Activated naive CD4-positive, alpha-beta T cell treated with anti-CD3 and anti-CD28 coated beads for 36 hours (primary cell): ENCODE data around the gene TBRG1. TPM values are rescaled to one million over a fixed set of nuclear protein-coding genes. Genes with fewer than 3 reads are reported as not detected.

Experiments used
- CTCF ChIA-PET: fragments of 350-600 bp; sonication (Branson Sonifier 250); formaldehyde crosslinking; loops from one replicate; lab custom pipeline; 2021; ENCODE audit warnings: antibody characterized with exemption; lab: Charles Lee
- DNase-seq: peaks from one replicate; pipeline ENCODE4 v3.0.0-alpha.2; 2020
- H3K27ac Mint-ChIP-seq: one replicate; pipeline ENCODE4 v1.8.0; 2021; ENCODE audit warnings: mild to moderate bottlenecking, mixed read lengths
- H3K27me3 Mint-ChIP-seq: one replicate; pipeline ENCODE4 v1.8.0; 2021; ENCODE audit warnings: low read depth, mixed read lengths
- H3K36me3 Mint-ChIP-seq: one replicate; pipeline ENCODE4 v1.8.0; 2021; ENCODE audit warnings: low read depth, mixed read lengths
- H3K4me1 Mint-ChIP-seq: one replicate; pipeline ENCODE4 v1.8.0; 2021; ENCODE audit warnings: low read depth, mixed read lengths
- H3K4me3 Mint-ChIP-seq: one replicate; pipeline ENCODE4 v1.8.0; 2021; ENCODE audit warnings: mild to moderate bottlenecking, moderate library complexity, mixed read lengths
- H3K9me3 Mint-ChIP-seq: one replicate; pipeline ENCODE4 v1.8.0; 2021; ENCODE audit warnings: mixed read lengths
- intact Hi-C: fragments of 100-400 bp; cut with micrococcal nuclease; formaldehyde crosslinking; loops from one replicate; pipeline ENCODE4 v1.15.1; 2023
- total RNA-seq, 2 experiments: library from RNA; stranded (reverse); gene quantifications; one replicate each; pipeline ENCODE4 v1.2.3, GENCODE V29; 2021

The TBRG1 gene
- total RNA-seq, 2 experiments from 2014 or later, result 28.3 to 28.6 TPM

GRCh38 chr11:124643605-124644425 is 21.2 kb downstream of the TBRG1 start:
- Mint-ChIP-seq H3K9me3 (no peaks in the 10 kb centered on the region), H3K36me3 (no peaks in the 10 kb centered on the region), H3K4me1 (no peaks in the 10 kb centered on the region), H3K27me3 (no peaks in the 10 kb centered on the region), H3K4me3 (no peak overlapping the region), H3K27ac (no peak overlapping the region)
- intact Hi-C loops, result loop anchor here (1.0 to 5.0 kb wide), 7 partner anchors 22 to 713 kb away; partner anchors contain the start of gene TBRG1
- no peak for DNase-seq
- CTCF ChIA-PET, result interaction anchor here (0.7 to 2.3 kb wide), 21 partner anchors 8 to 530 kb away, joined by 3 to 14 read pairs (median 3); partner anchors contain the start of gene ESAM

GRCh38 chr11:124644426-124645280 is 22.0 kb downstream of the TBRG1 start:
- Mint-ChIP-seq H3K4me1 (no peaks in the 10 kb centered on the region), H3K27me3 (no peaks in the 10 kb centered on the region), H3K4me3 (no peak overlapping the region), H3K9me3 (no peaks in the 10 kb centered on the region), H3K27ac (no peak overlapping the region), H3K36me3 (no peaks in the 10 kb centered on the region)
- intact Hi-C loops, result loop anchor here (1.0 to 5.0 kb wide), 7 partner anchors 22 to 713 kb away; partner anchors contain the start of gene TBRG1
- CTCF ChIA-PET, result interaction anchor here (0.7 to 2.3 kb wide), 23 partner anchors 8 to 232 kb away, joined by 3 to 14 read pairs (median 3); partner anchors contain the start of gene ESAM
- DNase-seq, result peak; percentile 26

- no peaks in the 10 kb centered on the region for H3K9me3 Mint-ChIP-seq
- H3K4me1 Mint-ChIP-seq, result no peaks in the 10 kb centered on the region
- H3K27me3 Mint-ChIP-seq, result no peaks in the 10 kb centered on the region
- H3K27ac Mint-ChIP-seq, result no peak overlapping the region
- DNase-seq, result no peak
- H3K36me3 Mint-ChIP-seq, result no peaks in the 10 kb centered on the region
- intact Hi-C loops, result no loop called here
- CTCF ChIA-PET, result interaction anchor here (0.9 to 2.3 kb wide), 3 partner anchors 16 to 191 kb away, joined by 3 to 5 read pairs (median 3); no protein-coding TSS in a partner anchor
- no peak overlapping the region for H3K4me3 Mint-ChIP-seq
Measured at GRCh38 chr11:124646148-124646547, 23.5 kb downstream of the TBRG1 start.

- intact Hi-C loops, result no loop called here
- no peak overlapping the region for H3K4me3 Mint-ChIP-seq
Measured at GRCh38 chr11:124648610-124649009, 25.9 kb downstream of the TBRG1 start.

GRCh38 chr11:124656774-124657630 is 34.3 kb downstream of the TBRG1 start:
- no peaks in the 10 kb centered on the region for H3K9me3 Mint-ChIP-seq
- H3K27me3 Mint-ChIP-seq, result no peaks in the 10 kb centered on the region
- no peak for DNase-seq
- intact Hi-C loops, result no loop called here
- no peak overlapping the region for H3K4me3 Mint-ChIP-seq
- no peaks in the 10 kb centered on the region for H3K4me1 Mint-ChIP-seq
- peaks cover 10% of the 10 kb centered on the region for H3K36me3 Mint-ChIP-seq
- no peak overlapping the region for H3K27ac Mint-ChIP-seq
- CTCF ChIA-PET, result no interaction called here

More at GRCh38 chr11:124648610-124649009, 25.9 kb downstream of the TBRG1 start:
- Mint-ChIP-seq H3K27ac (no peak overlapping the region), H3K36me3 (peaks cover 11% of the 10 kb centered on the region), H3K4me1 (no peaks in the 10 kb centered on the region), H3K27me3 (no peaks in the 10 kb centered on the region), H3K9me3 (no peaks in the 10 kb centered on the region)
- CTCF ChIA-PET, result interaction anchor here (0.9 to 1.4 kb wide), 4 partner anchors 21 to 218 kb away, joined by 3 to 4 read pairs (median 3); no protein-coding TSS in a partner anchor
- DNase-seq, result no peak

GRCh38 chr11:124657904-124658303 is 35.2 kb downstream of the TBRG1 start:
- intact Hi-C loops, result no loop called here
- Mint-ChIP-seq H3K27ac (no peak overlapping the region), H3K4me3 (no peak overlapping the region), H3K36me3 (peaks cover 8% of the 10 kb centered on the region), H3K9me3 (no peaks in the 10 kb centered on the region), H3K27me3 (no peaks in the 10 kb centered on the region), H3K4me1 (no peaks in the 10 kb centered on the region)
- no peak for DNase-seq
- CTCF ChIA-PET, result no interaction called here

GRCh38 chr11:124658501-124658900 is 35.8 kb downstream of the TBRG1 start:
- intact Hi-C loops, result no loop called here
- CTCF ChIA-PET, result interaction anchor here (1.1 to 1.4 kb wide), 2 partner anchors 11 to 14 kb away, joined by 3 read pairs; no protein-coding TSS in a partner anchor
- no peaks in the 10 kb centered on the region for H3K9me3 Mint-ChIP-seq
- DNase-seq, result no peak
- H3K4me3 Mint-ChIP-seq, result no peak overlapping the region
- no peak overlapping the region for H3K27ac Mint-ChIP-seq
- peaks cover 4% of the 10 kb centered on the region for H3K36me3 Mint-ChIP-seq
- no peaks in the 10 kb centered on the region for H3K4me1 Mint-ChIP-seq
- H3K27me3 Mint-ChIP-seq, result no peaks in the 10 kb centered on the region

- CTCF ChIA-PET, result interaction anchor here (0.6 to 1.4 kb wide), 3 partner anchors 10 to 86 kb away, joined by 3 read pairs; no protein-coding TSS in a partner anchor
- intact Hi-C loops, result no loop called here
- H3K4me1 Mint-ChIP-seq, result no peaks in the 10 kb centered on the region
- H3K9me3 Mint-ChIP-seq, result no peaks in the 10 kb centered on the region
- H3K36me3 Mint-ChIP-seq, result peaks cover 4% of the 10 kb centered on the region
- H3K4me3 Mint-ChIP-seq, result no peak overlapping the region
- no peaks in the 10 kb centered on the region for H3K27me3 Mint-ChIP-seq
- DNase-seq, result no peak
- no peak overlapping the region for H3K27ac Mint-ChIP-seq
Measured at GRCh38 chr11:124658986-124659385, 36.3 kb downstream of the TBRG1 start.

GRCh38 chr11:124661553-124661952 is 38.9 kb downstream of the TBRG1 start:
- no peaks in the 10 kb centered on the region for H3K27me3 Mint-ChIP-seq
- no peak overlapping the region for H3K4me3 Mint-ChIP-seq
- no peaks in the 10 kb centered on the region for H3K4me1 Mint-ChIP-seq
- intact Hi-C loops, result loop anchor here (10.0 kb wide), 1 partner anchor 483 kb away; no protein-coding TSS in a partner anchor
- no peak overlapping the region for H3K27ac Mint-ChIP-seq
- CTCF ChIA-PET, result interaction anchor here (1.0 to 1.7 kb wide), 2 partner anchors 18 to 97 kb away, joined by 3 to 5 read pairs; no protein-coding TSS in a partner anchor
- peaks cover 4% of the 10 kb centered on the region for H3K36me3 Mint-ChIP-seq
- no peak for DNase-seq
- H3K9me3 Mint-ChIP-seq, result no peaks in the 10 kb centered on the region

GRCh38 chr11:124662106-124662505 is 39.4 kb downstream of the TBRG1 start:
- Mint-ChIP-seq H3K27ac (no peak overlapping the region), H3K36me3 (peaks cover 4% of the 10 kb centered on the region), H3K27me3 (no peaks in the 10 kb centered on the region), H3K4me1 (no peaks in the 10 kb centered on the region), H3K9me3 (no peaks in the 10 kb centered on the region), H3K4me3 (no peak overlapping the region)
- CTCF ChIA-PET, result interaction anchor here (1.7 kb wide), 1 partner anchor 18 kb away, joined by 5 read pairs; no protein-coding TSS in a partner anchor
- intact Hi-C loops, result loop anchor here (10.0 kb wide), 1 partner anchor 483 kb away; no protein-coding TSS in a partner anchor
- no peak for DNase-seq

- CTCF ChIA-PET, result interaction anchor here (1.0 to 1.6 kb wide), 4 partner anchors 22 to 202 kb away, joined by 3 to 8 read pairs (median 5); partner anchors contain the start of gene MSANTD2
- Mint-ChIP-seq H3K4me3 (no peak overlapping the region), H3K36me3 (peaks cover 3% of the 10 kb centered on the region), H3K27ac (no peak overlapping the region), H3K9me3 (no peaks in the 10 kb centered on the region), H3K27me3 (no peaks in the 10 kb centered on the region), H3K4me1 (no peaks in the 10 kb centered on the region)
- DNase-seq, result no peak
- intact Hi-C loops, result loop anchor here (10.0 kb wide), 1 partner anchor 481 kb away; no protein-coding TSS in a partner anchor
Measured at GRCh38 chr11:124663861-124664260, 41.2 kb downstream of the TBRG1 start.
